GM13976 (cell line): Measurements from ENCODE around the gene HIVEP3.
"Not testable (repeated sequence)": the region's sequence is repeated elsewhere in the genome, so short reads cannot be mapped to it uniquely, and the experiment has no call there.

Source experiments
- DNase-seq: peaks from one replicate; pipeline ENCODE4 v3.0.0; 2012; ENCODE audit warnings: low spot score
- CTCF ChIP-seq: IDR thresholded peaks from 2 replicates; pipeline ENCODE4 v1.5.1; 2012; ENCODE audit warnings: borderline replicate concordance, mild to moderate bottlenecking; ENCODE audit not compliant: insufficient read depth; ENCODE audit errors: extremely low read depth, missing control alignments, control extremely low read depth
- in situ Hi-C: fragments of 300-500 bp; cut with MboI; formaldehyde crosslinking; loops from one replicate; pipeline ENCODE4 v1.12.0; 2022; ENCODE audit warnings: low sequenced_read_pairs, mixed read lengths, inconsistent platforms; ENCODE audit not compliant: unreplicated experiment

Gene HIVEP3

GRCh38 chr1:41696381-41696780 lies 222.3 kb downstream of the HIVEP3 start:
- in situ Hi-C loops: no loop called here
- TF ChIP-seq CTCF: no peak
- no peak for DNase-seq

- in situ Hi-C loops: no loop called here
- no peak for DNase-seq
- TF ChIP-seq CTCF: no peak
These were observed 223.5 kb downstream of the HIVEP3 start for GRCh38 chr1:41695118-41695745.

GRCh38 chr1:41691966-41692365 lies 226.8 kb downstream of the HIVEP3 start:
- DNase-seq, in situ Hi-C loops: not testable (repeated sequence)

GRCh38 chr1:41691424-41691823 lies 227.3 kb downstream of the HIVEP3 start:
- in situ Hi-C loops: no loop called here
- no peak for DNase-seq
- no peak for TF ChIP-seq CTCF

GRCh38 chr1:41690331-41690730 lies 228.4 kb downstream of the HIVEP3 start:
- no peak for DNase-seq
- in situ Hi-C loops: no loop called here

GRCh38 chr1:41689558-41689981 lies 229.2 kb downstream of the HIVEP3 start:
- no peak for TF ChIP-seq CTCF
- DNase-seq: no peak
- in situ Hi-C loops: no loop called here

More at GRCh38 chr1:41690331-41690730, 228.4 kb downstream of the HIVEP3 start:
- TF ChIP-seq CTCF: no peak

- no peak for DNase-seq
- in situ Hi-C loops: no loop called here
These were observed 229.6 kb downstream of the HIVEP3 start for GRCh38 chr1:41689139-41689538.

More at GRCh38 chr1:41689139-41689538, 229.6 kb downstream of the HIVEP3 start:
- TF ChIP-seq CTCF: no peak
